ENCODE results near the gene NOTCH2NLA.
"Not testable (repeated sequence)": the region's sequence is repeated elsewhere in the genome, so short reads cannot be mapped to it uniquely, and the experiment has no call there.

Gene NOTCH2NLA

DNA sequence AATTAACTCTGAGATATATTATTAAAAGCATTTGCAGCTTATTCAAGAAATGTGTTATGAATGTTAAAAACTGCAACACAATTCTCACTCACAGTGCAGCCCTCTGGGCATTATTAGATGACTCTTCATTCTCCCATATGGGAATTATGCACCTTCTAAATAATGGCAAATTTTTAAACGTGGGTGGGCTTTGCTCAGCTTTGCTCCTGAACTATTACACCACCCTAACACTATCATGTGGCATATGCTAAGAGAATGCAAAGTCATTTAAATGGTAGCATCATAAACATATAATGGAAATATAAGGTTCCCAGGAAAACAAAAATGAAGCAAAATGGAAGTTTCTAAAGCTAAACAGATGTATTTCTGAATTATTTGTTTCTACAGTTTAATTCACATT lies 61.5 kb downstream of the NOTCH2NLA start:
- DNase-seq, result not testable (repeated sequence)

- not testable (repeated sequence) for DNase-seq
These were observed 84.4 kb downstream of the NOTCH2NLA start, which contains the start of gene NBPF10 for GRCh38 chr1:146144465-146144864. Gene NBPF10, minus strand, starts transcription at chr1:146144804. Its CDS starts 35 bp downstream, at chr1:146144769.
